HEK293 (cell line): ENCODE data around the gene SSX5.
"Not testable (repeated sequence)": the region's sequence is repeated elsewhere in the genome, so short reads cannot be mapped to it uniquely, and the experiment has no call there.

Source experiments
- CTCF ChIA-PET: fragments of 350-600 bp; formaldehyde crosslinking; extraction: SDS; loops from one replicate; lab custom pipeline; 2021; ENCODE audit warnings: antibody characterized with exemption; lab: Yijun Ruan, JAX
- POLR2A ChIA-PET: fragments of 300-600 bp; formaldehyde crosslinking; extraction: SDS; loops from one replicate; lab custom pipeline; 2020; ENCODE audit warnings: antibody characterized with exemption, inconsistent platforms; lab: Yijun Ruan, JAX
- H3K27ac ChIP-seq: fragments of 200-500 bp; sonication (Bioruptor generic); 2 replicates; pipeline ENCODE4 v1.5.1; 2014; ENCODE audit warnings: low read depth, low read length, control low read depth, inconsistent platforms; ENCODE audit errors: extremely low read depth
- H3K36me3 ChIP-seq, 2 experiments: fragments of 200-500 bp in 1 of 2; sonication (Bioruptor generic) in 1 of 2; 1 replicate in 1 of 2; 2 replicates in 1 of 2; pipeline ENCODE4 v1.5.1; 2014 to 2017; ENCODE audit warnings: inconsistent platforms in 2 of 2, low read length in 2 of 2; ENCODE audit not compliant: control insufficient read depth in 2 of 2, insufficient read depth in 1 of 2
- H3K4me1 ChIP-seq: fragments of 200-500 bp; sonication (Bioruptor generic); 2 replicates; pipeline ENCODE4 v1.5.1; 2014; ENCODE audit warnings: mild to moderate bottlenecking, low read length, inconsistent platforms; ENCODE audit not compliant: control insufficient read depth, insufficient read depth
- H3K4me3 ChIP-seq: 2 replicates; pipeline ENCODE4 v1.5.1; 2011; ENCODE audit warnings: low read depth, mild to moderate bottlenecking, control low read depth, low read length, moderate library complexity
- H3K9me3 ChIP-seq: fragments of 200-500 bp; sonication (Bioruptor generic); 2 replicates; pipeline ENCODE4 v1.5.1; 2014; ENCODE audit warnings: low read depth, low read length, inconsistent platforms; ENCODE audit not compliant: control insufficient read depth, insufficient read depth
- KLF7 ChIP-seq: fragments of 450-650 bp; formaldehyde crosslinking; IDR thresholded peaks from 2 replicates; pipeline ENCODE4 v1.5.1; 2016; ENCODE audit warnings: missing biosample characterization, missing genetic modification characterization, borderline replicate concordance
- MYNN ChIP-seq: fragments of 450-650 bp; formaldehyde crosslinking; IDR thresholded peaks from 2 replicates; pipeline ENCODE4 v1.5.1; 2016; ENCODE audit warnings: missing biosample characterization, missing genetic modification characterization, borderline replicate concordance
- RBAK ChIP-seq: fragments of 450-650 bp; formaldehyde crosslinking; IDR thresholded peaks from 2 replicates; pipeline ENCODE4 v1.5.1; 2016; ENCODE audit warnings: missing biosample characterization, missing genetic modification characterization
- REST ChIP-seq: fragments of 450-650 bp; formaldehyde crosslinking; IDR thresholded peaks from 2 replicates; pipeline ENCODE4 v1.5.1; 2016; ENCODE audit warnings: missing biosample characterization, missing genetic modification characterization
- SCRT1 ChIP-seq: fragments of 450-650 bp; formaldehyde crosslinking; IDR thresholded peaks from 2 replicates; pipeline ENCODE4 v1.5.1; 2016; ENCODE audit warnings: missing biosample characterization, missing genetic modification characterization, borderline replicate concordance
- ZBTB17 ChIP-seq: fragments of 450-650 bp; formaldehyde crosslinking; IDR thresholded peaks from 2 replicates; pipeline ENCODE4 v1.5.1; 2016; ENCODE audit warnings: missing biosample characterization, missing genetic modification characterization
- ZNF155 ChIP-seq: fragments of 450-650 bp; formaldehyde crosslinking; IDR thresholded peaks from 2 replicates; pipeline ENCODE4 v1.5.1; 2016; ENCODE audit warnings: missing biosample characterization, missing genetic modification characterization
- ZNF169 ChIP-seq: fragments of 450-650 bp; formaldehyde crosslinking; IDR thresholded peaks from 2 replicates; pipeline ENCODE4 v1.5.1; 2016; ENCODE audit warnings: missing biosample characterization, missing genetic modification characterization
- ZNF202 ChIP-seq: fragments of 450-650 bp; formaldehyde crosslinking; IDR thresholded peaks from 2 replicates; pipeline ENCODE4 v1.5.1; 2016; ENCODE audit warnings: missing biosample characterization, missing genetic modification characterization, borderline replicate concordance
- ZNF214 ChIP-seq: fragments of 450-650 bp; formaldehyde crosslinking; IDR thresholded peaks from 2 replicates; pipeline ENCODE4 v1.5.1; 2017; ENCODE audit warnings: missing biosample characterization, mild to moderate bottlenecking, missing genetic modification characterization, borderline replicate concordance
- ZNF239 ChIP-seq: fragments of 450-650 bp; formaldehyde crosslinking; IDR thresholded peaks from 2 replicates; pipeline ENCODE4 v1.5.1; 2016; ENCODE audit warnings: missing biosample characterization, missing genetic modification characterization
- ZNF280D ChIP-seq: fragments of 450-650 bp; formaldehyde crosslinking; IDR thresholded peaks from 2 replicates; pipeline ENCODE4 v1.5.1; 2016; ENCODE audit warnings: missing biosample characterization, missing genetic modification characterization
- ZNF292 ChIP-seq: fragments of 450-650 bp; formaldehyde crosslinking; IDR thresholded peaks from 2 replicates; pipeline ENCODE4 v1.5.1; 2016; ENCODE audit warnings: low read depth, missing biosample characterization, missing genetic modification characterization, borderline replicate concordance
- ZNF514 ChIP-seq: fragments of 450-650 bp; formaldehyde crosslinking; IDR thresholded peaks from 2 replicates; pipeline ENCODE4 v1.5.1; 2016; ENCODE audit warnings: missing biosample characterization, missing genetic modification characterization
- ZNF521 ChIP-seq: fragments of 450-650 bp; formaldehyde crosslinking; IDR thresholded peaks from 2 replicates; pipeline ENCODE4 v1.5.1; 2017; ENCODE audit warnings: missing biosample characterization, mild to moderate bottlenecking, missing genetic modification characterization
- ZNF530 ChIP-seq: fragments of 450-650 bp; formaldehyde crosslinking; IDR thresholded peaks from 2 replicates; pipeline ENCODE4 v1.5.1; 2016; ENCODE audit warnings: low read depth, missing biosample characterization, missing genetic modification characterization
- ZNF558 ChIP-seq: fragments of 450-650 bp; formaldehyde crosslinking; IDR thresholded peaks from 2 replicates; pipeline ENCODE4 v1.5.1; 2016; ENCODE audit warnings: missing biosample characterization, missing genetic modification characterization
- ZNF585B ChIP-seq: fragments of 450-650 bp; formaldehyde crosslinking; IDR thresholded peaks from 2 replicates; pipeline ENCODE4 v1.5.1; 2016; ENCODE audit warnings: missing biosample characterization, missing genetic modification characterization
- ZNF626 ChIP-seq: fragments of 450-650 bp; sonication (Bioruptor Pico); formaldehyde crosslinking; IDR thresholded peaks from 2 replicates; pipeline ENCODE4 v1.5.1; 2018; ENCODE audit warnings: missing biosample characterization, missing genetic modification characterization, inconsistent platforms
- ZNF660 ChIP-seq: fragments of 450-650 bp; IDR thresholded peaks from 2 replicates; pipeline ENCODE4 v1.5.1; 2018; ENCODE audit warnings: missing biosample characterization, mild to moderate bottlenecking, missing genetic modification characterization
- ZNF785 ChIP-seq: fragments of 450-650 bp; formaldehyde crosslinking; IDR thresholded peaks from 2 replicates; pipeline ENCODE4 v1.5.1; 2016; ENCODE audit warnings: missing biosample characterization, missing genetic modification characterization
- ZNF792 ChIP-seq: fragments of 450-650 bp; formaldehyde crosslinking; IDR thresholded peaks from 2 replicates; pipeline ENCODE4 v1.5.1; 2016; ENCODE audit warnings: missing biosample characterization, missing genetic modification characterization
- ZSCAN4 ChIP-seq: fragments of 450-650 bp; formaldehyde crosslinking; IDR thresholded peaks from 2 replicates; pipeline ENCODE4 v1.5.1; 2017; ENCODE audit warnings: missing biosample characterization, missing genetic modification characterization

The SSX5 gene

DNA sequence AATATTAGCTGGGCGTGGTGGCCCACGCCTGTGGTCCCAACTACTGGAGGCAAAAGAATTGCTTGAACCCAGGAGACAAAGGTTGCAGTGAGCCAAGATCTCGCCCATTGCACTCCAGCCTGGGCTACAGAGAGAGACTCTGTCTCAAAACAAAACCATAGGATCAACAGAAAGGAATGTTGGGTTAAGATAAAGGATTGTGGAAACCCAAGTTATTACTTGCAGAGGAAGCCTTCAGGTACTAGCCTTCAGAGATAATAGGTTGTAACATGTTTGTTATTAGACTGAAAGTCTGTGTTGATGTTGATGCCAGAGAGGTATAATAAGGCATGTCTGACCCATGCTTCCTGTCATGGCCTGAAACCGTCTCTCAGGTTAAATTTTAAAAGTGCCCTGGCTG lies 16.9 kb downstream of the SSX5 start:
- no peak overlapping the region for H3K27ac ChIP-seq
- TF ChIP-seq ZNF155 (tag by site-specific recombination) (no peak), ZNF558 (no peak), ZNF660 (tag by site-specific recombination) (no peak), ZNF585B (tag by site-specific recombination) (no peak), ZBTB17 (tag by site-specific recombination) (no peak), ZSCAN4 (tag by site-specific recombination) (no peak), MYNN (tag by site-specific recombination) (no peak), ZNF514 (no peak)
- CTCF ChIA-PET = no interaction called here

GRCh38 chrX:48166322-48166721 lies 30.3 kb downstream of the SSX5 start:
- H3K9me3 ChIP-seq, H3K36me3 ChIP-seq, H3K4me3 ChIP-seq, H3K4me1 ChIP-seq, CTCF ChIA-PET, POLR2A ChIA-PET, H3K27ac ChIP-seq: not testable (repeated sequence)
- TF ChIP-seq REST (tag by site-specific recombination) = peak; percentile 56; the same call in 1 of the 2 replicates

More for the DNA sequence above, 16.9 kb downstream of the SSX5 start:
- H3K4me3 ChIP-seq = no peak overlapping the region
- POLR2A ChIA-PET = no interaction called here
- H3K36me3 ChIP-seq = no peaks in the 10 kb centered on the region
- H3K9me3 ChIP-seq = no peaks in the 10 kb centered on the region
- no peaks in the 10 kb centered on the region for H3K4me1 ChIP-seq

DNA sequence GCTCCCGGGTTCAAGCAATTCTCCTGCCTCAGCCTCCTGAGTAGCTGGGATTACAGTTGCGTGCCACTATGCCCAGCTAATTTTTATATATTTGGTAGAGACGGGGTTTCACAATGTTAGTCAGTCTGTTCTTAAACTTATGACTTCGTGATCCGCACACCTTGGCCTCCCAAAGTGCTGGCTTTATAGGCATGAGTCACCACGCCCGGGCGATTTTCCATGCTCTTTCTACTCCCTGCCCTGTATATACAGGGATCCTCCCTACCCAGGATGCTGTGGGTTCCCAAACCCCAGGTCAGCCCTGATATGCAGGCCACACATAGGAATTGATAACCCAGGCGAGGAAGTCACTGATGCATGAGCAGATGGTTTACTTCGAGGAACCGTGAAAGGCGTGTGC lies 31.4 kb downstream of the SSX5 start:
- TF ChIP-seq ZNF239 = no peak
- Histone ChIP-seq H3K9me3 (no peaks in the 10 kb centered on the region), H3K4me1 (no peaks in the 10 kb centered on the region), H3K4me3 (no peak overlapping the region), H3K27ac (no peak overlapping the region), H3K36me3 (no peaks in the 10 kb centered on the region)
- POLR2A ChIA-PET = no interaction called here
- CTCF ChIA-PET = no interaction called here

- ChIA-PET CTCF (no interaction called here), POLR2A (no interaction called here)
- H3K36me3 ChIP-seq = no peaks in the 10 kb centered on the region
- no peak for TF ChIP-seq MYNN (tag by site-specific recombination)
- TF ChIP-seq ZNF626 (tag by site-specific recombination) = no peak
- TF ChIP-seq ZBTB17 (tag by site-specific recombination) = no peak
- no peak for TF ChIP-seq ZNF785 (tag by site-specific recombination)
- no peak for TF ChIP-seq ZNF202 (tag by site-specific recombination)
- TF ChIP-seq SCRT1 = no peak
- TF ChIP-seq ZNF792 (tag by site-specific recombination) = no peak
- TF ChIP-seq ZNF521 (tag by site-specific recombination) = no peak
- no peak for TF ChIP-seq ZNF280D (tag by site-specific recombination)
- TF ChIP-seq ZNF214 (tag by site-specific recombination) = no peak
- TF ChIP-seq ZNF169 (tag by site-specific recombination) = no peak
- no peak for TF ChIP-seq ZNF292 (tag by site-specific recombination)
- no peak for TF ChIP-seq ZNF530
- TF ChIP-seq RBAK = no peak
- TF ChIP-seq KLF7 (tag by site-specific recombination) = no peak
These were observed 40.6 kb downstream of the SSX5 start for GRCh38 chrX:48156014-48156413.

More at GRCh38 chrX:48156014-48156413, 40.6 kb downstream of the SSX5 start:
- H3K9me3 ChIP-seq = no peaks in the 10 kb centered on the region
- H3K4me1 ChIP-seq = no peaks in the 10 kb centered on the region
- H3K27ac ChIP-seq = no peak overlapping the region
- no peak overlapping the region for H3K4me3 ChIP-seq
